ENCODE results near the gene SLC22A15. TPM values are rescaled to one million over a fixed set of nuclear protein-coding genes. Genes with fewer than 3 reads are reported as not detected.

SLC22A15 gene
- polyA plus RNA-seq, 1 donor from 2014 or later: 3.1 TPM

DNA sequence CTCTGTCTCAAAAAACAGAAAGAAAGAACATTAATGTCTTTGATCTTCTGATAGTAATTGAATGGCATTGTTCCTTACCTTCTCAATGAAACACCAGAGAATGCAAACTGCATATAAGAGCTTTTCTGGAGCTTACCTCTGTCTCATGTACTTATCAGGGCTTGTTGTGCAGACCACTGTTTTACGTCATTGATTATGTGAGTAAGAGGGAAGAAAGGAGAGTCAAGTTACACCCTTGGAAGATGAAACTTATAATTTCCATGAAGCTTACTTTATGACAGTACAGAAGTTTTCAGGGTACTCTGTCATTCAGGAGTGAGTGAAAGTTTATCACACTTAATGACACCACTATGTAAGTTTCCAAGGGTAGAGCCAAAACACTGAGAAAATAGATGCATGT lies 85.9 kb downstream of the SLC22A15 start:
- no peak overlapping the region for H3K27ac ChIP-seq (ENCODE audit: low read length)
- TF ChIP-seq RAD21 (conservative IDR thresholded peaks at IDR 0.05) (no peak), SMC3 (conservative IDR thresholded peaks at IDR 0.05; ENCODE audit: poor library complexity) (no peak), TAF1 (IDR thresholded peaks at IDR 0.05; ENCODE audit: low read depth) (no peak), EZH2 (IDR thresholded peaks at IDR 0.05; ENCODE audit: borderline replicate concordance, insufficient read depth, low read length, poor library complexity, severe bottlenecking) (no peak)
- H3K9me3 ChIP-seq (ENCODE audit: low read length): no peaks in the 10 kb centered on the region
- no peak overlapping the region for H3K4me2 ChIP-seq (ENCODE audit: low read length)
- H3F3A ChIP-seq (ENCODE audit: insufficient read depth, low read length, poor library complexity, severe bottlenecking): no peaks in the 10 kb centered on the region
- no peak overlapping the region for H3K9ac ChIP-seq (ENCODE audit: low read length)
- H3K9me2 ChIP-seq (ENCODE audit: insufficient read depth, low read length): no peaks in the 10 kb centered on the region
- no peaks in the 10 kb centered on the region for H3K27me3 ChIP-seq (ENCODE audit: insufficient read depth, low read depth, low read length)
- no peak overlapping the region for H3K4me3 ChIP-seq (ENCODE audit: low read length)
- no peaks in the 10 kb centered on the region for H3K36me3 ChIP-seq (ENCODE audit: insufficient read depth, low read length)
- no peaks in the 10 kb centered on the region for H4K20me1 ChIP-seq (ENCODE audit: insufficient read depth)
- no peak overlapping the region for H2AFZ ChIP-seq (ENCODE audit: low read depth, low read length)
- H3K79me2 ChIP-seq (replicated peaks; ENCODE audit: insufficient read depth, low read length): no peaks in the 10 kb centered on the region

DNA sequence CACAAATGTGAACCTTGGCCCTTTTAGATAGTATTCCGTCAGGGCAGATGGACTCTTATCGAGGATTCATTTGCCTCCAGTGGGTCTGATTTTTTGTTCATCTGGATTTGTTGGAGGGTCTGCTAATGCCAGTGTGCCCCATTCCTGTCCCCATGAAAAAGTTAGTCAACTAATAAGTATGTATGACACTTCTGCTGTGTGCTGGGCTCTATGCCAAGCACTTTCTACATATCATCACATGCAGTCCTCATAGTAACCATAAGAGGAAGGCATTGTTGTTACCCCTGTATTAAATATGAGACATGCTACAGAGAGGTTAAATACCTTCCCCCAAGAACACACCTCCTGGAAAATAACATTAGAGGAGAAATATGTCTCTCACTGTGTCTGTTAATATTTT lies 88.3 kb downstream of the SLC22A15 start:
- H3K9me2 ChIP-seq (ENCODE audit: insufficient read depth, low read length): no peaks in the 10 kb centered on the region

More for the DNA sequence above, 88.3 kb downstream of the SLC22A15 start:
- Histone ChIP-seq H4K20me1 (ENCODE audit: insufficient read depth) (no peaks in the 10 kb centered on the region), H2AFZ (ENCODE audit: low read depth, low read length) (no peak overlapping the region), H3K27ac (ENCODE audit: low read length) (no peak overlapping the region), H3K9me3 (ENCODE audit: low read length) (no peaks in the 10 kb centered on the region), H3K9ac (ENCODE audit: low read length) (no peak overlapping the region), H3K36me3 (ENCODE audit: insufficient read depth, low read length) (no peaks in the 10 kb centered on the region), H3F3A (ENCODE audit: insufficient read depth, low read length, poor library complexity, severe bottlenecking) (no peaks in the 10 kb centered on the region), H3K27me3 (ENCODE audit: insufficient read depth, low read depth, low read length) (no peaks in the 10 kb centered on the region), H3K4me2 (ENCODE audit: low read length) (no peak overlapping the region), H3K4me3 (ENCODE audit: low read length) (no peak overlapping the region), H3K79me2 (replicated peaks; ENCODE audit: insufficient read depth, low read length) (no peaks in the 10 kb centered on the region)
- TF ChIP-seq TAF1 (IDR thresholded peaks at IDR 0.05; ENCODE audit: low read depth): no peak
- no peak for TF ChIP-seq EP300 (conservative IDR thresholded peaks at IDR 0.05; ENCODE audit: poor library complexity, severe bottlenecking)
- TF ChIP-seq RAD21 (conservative IDR thresholded peaks at IDR 0.05): no peak
- no peak for TF ChIP-seq EZH2 (IDR thresholded peaks at IDR 0.05; ENCODE audit: borderline replicate concordance, insufficient read depth, low read length, poor library complexity, severe bottlenecking)
- no peak for TF ChIP-seq CTCF (IDR thresholded peaks at IDR 0.05; ENCODE audit: poor library complexity, severe bottlenecking)
- no peak for TF ChIP-seq POLR2AphosphoS5 (IDR thresholded peaks at IDR 0.05)
- TF ChIP-seq, protein P1, sequence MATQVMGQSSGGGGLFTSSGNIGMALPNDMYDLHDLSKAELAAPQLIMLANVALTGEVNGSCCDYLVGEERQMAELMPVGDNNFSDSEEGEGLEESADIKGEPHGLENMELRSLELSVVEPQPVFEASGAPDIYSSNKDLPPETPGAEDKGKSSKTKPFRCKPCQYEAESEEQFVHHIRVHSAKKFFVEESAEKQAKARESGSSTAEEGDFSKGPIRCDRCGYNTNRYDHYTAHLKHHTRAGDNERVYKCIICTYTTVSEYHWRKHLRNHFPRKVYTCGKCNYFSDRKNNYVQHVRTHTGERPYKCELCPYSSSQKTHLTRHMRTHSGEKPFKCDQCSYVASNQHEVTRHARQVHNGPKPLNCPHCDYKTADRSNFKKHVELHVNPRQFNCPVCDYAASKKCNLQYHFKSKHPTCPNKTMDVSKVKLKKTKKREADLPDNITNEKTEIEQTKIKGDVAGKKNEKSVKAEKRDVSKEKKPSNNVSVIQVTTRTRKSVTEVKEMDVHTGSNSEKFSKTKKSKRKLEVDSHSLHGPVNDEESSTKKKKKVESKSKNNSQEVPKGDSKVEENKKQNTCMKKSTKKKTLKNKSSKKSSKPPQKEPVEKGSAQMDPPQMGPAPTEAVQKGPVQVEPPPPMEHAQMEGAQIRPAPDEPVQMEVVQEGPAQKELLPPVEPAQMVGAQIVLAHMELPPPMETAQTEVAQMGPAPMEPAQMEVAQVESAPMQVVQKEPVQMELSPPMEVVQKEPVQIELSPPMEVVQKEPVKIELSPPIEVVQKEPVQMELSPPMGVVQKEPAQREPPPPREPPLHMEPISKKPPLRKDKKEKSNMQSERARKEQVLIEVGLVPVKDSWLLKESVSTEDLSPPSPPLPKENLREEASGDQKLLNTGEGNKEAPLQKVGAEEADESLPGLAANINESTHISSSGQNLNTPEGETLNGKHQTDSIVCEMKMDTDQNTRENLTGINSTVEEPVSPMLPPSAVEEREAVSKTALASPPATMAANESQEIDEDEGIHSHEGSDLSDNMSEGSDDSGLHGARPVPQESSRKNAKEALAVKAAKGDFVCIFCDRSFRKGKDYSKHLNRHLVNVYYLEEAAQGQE (IDR thresholded peaks at IDR 0.05; ENCODE audit: borderline replicate concordance): no peak
- no peak for TF ChIP-seq MXI1 (conservative IDR thresholded peaks at IDR 0.05; ENCODE audit: poor library complexity, severe bottlenecking)
- TF ChIP-seq SMC3 (conservative IDR thresholded peaks at IDR 0.05; ENCODE audit: poor library complexity): no peak
